IPS DF 6.9 (cell line): Measurements from ENCODE around the gene SOX30.
A peak's percentile ranks its signal among the peaks of the same experiment; 100 is the strongest.
"Not testable (repeated sequence)": the region's sequence is repeated elsewhere in the genome, so short reads cannot be mapped to it uniquely, and the experiment has no call there.

Source experiments
- DNase-seq: peaks from one replicate; pipeline ENCODE4 v3.0.0-alpha.2; 2013; ENCODE audit warnings: low read depth, low spot score
- H3K27ac ChIP-seq: one replicate; pipeline ENCODE4 v1.5.1; 2013; ENCODE audit warnings: low read length, control low read depth
- H3K27me3 ChIP-seq: 2 replicates; pipeline ENCODE4 v1.6.1; 2013; ENCODE audit warnings: mild to moderate bottlenecking, low read length; ENCODE audit not compliant: control insufficient read depth, insufficient read depth
- H3K36me3 ChIP-seq: 2 replicates; pipeline ENCODE4 v1.6.1; 2013; ENCODE audit warnings: low read length; ENCODE audit not compliant: control insufficient read depth, insufficient read depth
- H3K4me1 ChIP-seq: 2 replicates; pipeline ENCODE4 v1.6.1; 2013; ENCODE audit warnings: low read length; ENCODE audit not compliant: control insufficient read depth, insufficient read depth
- H3K4me3 ChIP-seq: 2 replicates; pipeline ENCODE4 v1.5.1; 2013; ENCODE audit warnings: mild to moderate bottlenecking, low read length
- H3K9me3 ChIP-seq: 2 replicates; pipeline ENCODE4 v1.6.1; 2013; ENCODE audit warnings: low read length, inconsistent platforms; ENCODE audit not compliant: control insufficient read depth, insufficient read depth
- WGBS: extraction: QIAGEN DNeasy Blood & Tissue Kit; methylation state at CpG from one replicate; pipeline ENCODE4 v1.1.7; 2013; ENCODE audit warnings: mixed read lengths, missing lambda C conversion rate; ENCODE audit not compliant: insufficient read length, insufficient coverage; 5-methylcytosine and 5-hydroxymethylcytosine counted together

SOX30 gene

DNA sequence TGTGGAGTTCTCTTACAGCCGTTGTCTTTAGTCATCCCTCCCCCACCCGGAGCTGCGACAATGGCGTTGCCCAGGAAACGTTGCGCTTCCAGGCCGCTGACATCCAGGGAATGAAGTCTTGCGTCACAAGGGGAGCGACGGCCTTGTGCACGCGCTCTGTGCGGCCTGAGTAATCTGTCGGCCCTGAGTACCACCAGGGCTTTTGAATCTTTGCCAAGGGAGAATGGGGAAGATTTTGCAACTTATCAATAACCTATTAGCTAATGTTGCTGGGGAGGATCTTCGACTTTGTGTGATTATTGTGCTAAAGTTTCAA, at the start of gene SOX30:
SOX30 (minus strand) TSS at position 62 of the 316 bp plus-strand sequence. CDS start 360 bp downstream, outside the sequence.
- peak within 1 kb of the TSS; percentile 39; the same call in 1 of the 2 replicates for H3K4me3 ChIP-seq
- no peaks in the 10 kb centered on the region for H3K27me3 ChIP-seq
- H3K9me3 ChIP-seq: no peaks in the 10 kb centered on the region; the same call in 1 of the 2 replicates
- H3K36me3 ChIP-seq: no peaks in the 10 kb centered on the region
- no CpG with 5 or more reads among the region's 15 CpGs for WGBS
- no peaks in the 10 kb centered on the region for H3K4me1 ChIP-seq
- DNase-seq: no peak
- no peak within 1 kb of the TSS for H3K27ac ChIP-seq

DNA sequence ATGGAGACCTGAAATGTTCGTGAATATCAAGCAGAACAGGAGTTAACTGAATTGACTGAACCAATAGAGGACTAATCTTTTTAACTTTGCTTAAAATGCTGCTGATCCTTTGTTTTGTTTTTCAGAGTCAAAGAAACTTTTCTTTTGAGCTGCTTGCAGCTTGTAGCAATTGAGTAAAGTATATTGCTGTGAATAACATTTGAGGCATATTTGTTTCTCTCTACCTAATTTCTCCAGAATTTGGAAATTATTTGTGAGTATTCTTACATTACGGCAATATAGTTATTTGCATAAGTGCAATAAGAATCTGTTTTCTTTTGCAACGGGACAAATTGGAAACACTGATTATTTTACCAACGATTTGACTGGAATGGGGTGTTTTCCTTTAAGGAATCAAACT, 46.4 kb upstream of the SOX30 start:
- no CpG with 5 or more reads among the region's 4 CpGs for WGBS
- H3K27me3 ChIP-seq, H3K36me3 ChIP-seq, H3K4me1 ChIP-seq, DNase-seq, H3K4me3 ChIP-seq, H3K27ac ChIP-seq, H3K9me3 ChIP-seq: not testable (repeated sequence)

DNA sequence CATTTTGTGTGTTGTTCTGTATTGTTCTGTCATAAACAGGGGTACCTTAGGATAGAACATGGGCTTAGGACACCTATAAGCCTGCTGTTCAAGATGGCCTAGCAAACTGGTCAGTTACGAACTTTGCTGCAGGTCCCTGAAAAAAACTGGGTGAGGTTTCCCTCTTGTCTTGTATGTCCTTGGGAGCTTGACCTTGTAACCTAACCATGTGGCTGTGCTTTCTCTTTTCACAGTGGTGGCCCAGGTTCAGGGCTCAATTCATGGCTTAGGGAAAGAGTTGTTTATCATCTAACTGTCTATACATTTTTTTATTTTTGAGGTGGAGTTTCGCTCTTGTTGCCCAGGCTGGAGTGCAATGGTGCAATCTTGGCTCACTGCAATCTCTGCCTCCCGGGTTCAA, 43.9 kb upstream of the SOX30 start:
- DNase-seq, H3K9me3 ChIP-seq, H3K27ac ChIP-seq, H3K4me1 ChIP-seq, H3K36me3 ChIP-seq, H3K4me3 ChIP-seq, H3K27me3 ChIP-seq: not testable (repeated sequence)
- no CpG with 5 or more reads among the region's 3 CpGs for WGBS

- H3K4me3 ChIP-seq, H3K9me3 ChIP-seq, H3K27ac ChIP-seq, DNase-seq, H3K36me3 ChIP-seq, H3K27me3 ChIP-seq, H3K4me1 ChIP-seq: not testable (repeated sequence)
- WGBS: no CpG with 5 or more reads among the region's 25 CpGs
Observed at GRCh38 chr5:157693816-157694215, 41.6 kb upstream of the SOX30 start.

DNA sequence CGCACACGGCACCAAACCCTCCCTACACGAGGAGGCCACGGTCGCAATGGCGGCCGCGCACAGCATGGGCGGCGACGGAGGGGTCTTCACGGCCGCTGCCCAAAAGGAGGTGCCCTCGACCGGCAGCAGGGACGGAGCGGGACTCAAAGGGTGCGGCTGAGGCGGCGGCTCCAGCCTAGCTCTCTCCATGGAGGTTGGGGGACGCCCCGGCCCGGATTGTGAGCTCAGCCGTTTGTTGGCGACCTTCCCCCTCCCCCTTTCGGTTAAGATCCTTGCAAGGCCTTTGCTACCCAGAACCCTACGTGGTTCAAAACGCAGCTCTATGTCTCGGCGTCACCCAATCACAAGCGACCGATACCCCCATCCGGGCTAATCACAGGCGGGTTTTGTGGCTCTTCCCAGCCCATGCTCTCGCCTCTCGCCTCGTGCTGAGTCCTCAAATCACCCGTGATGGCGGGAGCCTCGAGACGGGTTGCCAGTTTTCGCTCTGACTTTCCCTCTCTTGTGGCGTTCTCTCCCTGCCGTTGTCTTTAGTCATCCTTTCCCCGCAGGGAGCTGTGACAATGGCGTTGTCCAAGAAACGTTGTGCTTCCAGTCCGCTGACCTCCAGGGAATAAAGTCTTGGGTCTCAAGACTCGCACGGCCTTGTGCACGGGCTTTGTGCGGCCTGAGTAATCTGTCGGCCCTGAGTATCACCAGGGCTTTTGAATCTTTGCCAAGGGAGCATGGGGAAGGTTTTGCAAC, 38.6 kb upstream of the SOX30 start:
- no peaks in the 10 kb centered on the region for H3K4me1 ChIP-seq
- no peaks in the 10 kb centered on the region for H3K27me3 ChIP-seq
- no CpG with 5 or more reads among the region's 53 CpGs for WGBS
- H3K36me3 ChIP-seq: no peaks in the 10 kb centered on the region; the same call in 1 of the 2 replicates
- H3K4me3 ChIP-seq: no peak overlapping the region
- DNase-seq: no peak
- H3K9me3 ChIP-seq: no peaks in the 10 kb centered on the region
- H3K27ac ChIP-seq: no peak overlapping the region

GRCh38 chr5:157689942-157690689, 37.9 kb upstream of the SOX30 start:
- DNase-seq: no peak
- no peaks in the 10 kb centered on the region; the same call in 1 of the 2 replicates for H3K36me3 ChIP-seq
- no peaks in the 10 kb centered on the region for H3K9me3 ChIP-seq
- H3K27me3 ChIP-seq: no peaks in the 10 kb centered on the region
- H3K4me3 ChIP-seq: no peak overlapping the region
- H3K27ac ChIP-seq: no peak overlapping the region
- no peaks in the 10 kb centered on the region for H3K4me1 ChIP-seq
- no CpG with 5 or more reads among the region's 52 CpGs for WGBS

DNA sequence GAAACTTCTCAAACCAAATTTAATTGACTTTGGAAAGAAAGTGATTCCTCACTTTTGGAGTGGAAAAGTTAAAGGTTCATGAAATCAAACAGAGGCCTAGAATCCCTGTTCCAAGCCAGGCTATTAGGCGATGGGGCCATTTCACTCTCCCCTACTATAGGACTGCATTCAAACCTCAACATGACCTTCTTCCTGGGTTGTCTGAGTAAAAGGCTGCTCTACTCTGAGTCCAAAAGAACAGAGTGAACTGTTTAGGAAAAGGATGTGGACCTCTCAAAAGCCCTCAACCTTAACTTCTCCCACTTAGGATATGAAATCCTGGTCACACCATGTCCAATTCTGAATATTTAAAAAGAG, 34.9 kb upstream of the SOX30 start:
- DNase-seq: no peak
- H3K4me1 ChIP-seq: no peaks in the 10 kb centered on the region
- no peaks in the 10 kb centered on the region for H3K27me3 ChIP-seq
- WGBS: no CpG with 5 or more reads among the region's 1 CpG
- no peaks in the 10 kb centered on the region; the same call in 1 of the 2 replicates for H3K36me3 ChIP-seq
- no peaks in the 10 kb centered on the region for H3K9me3 ChIP-seq
- H3K4me3 ChIP-seq: no peak overlapping the region
- no peak overlapping the region for H3K27ac ChIP-seq

DNA sequence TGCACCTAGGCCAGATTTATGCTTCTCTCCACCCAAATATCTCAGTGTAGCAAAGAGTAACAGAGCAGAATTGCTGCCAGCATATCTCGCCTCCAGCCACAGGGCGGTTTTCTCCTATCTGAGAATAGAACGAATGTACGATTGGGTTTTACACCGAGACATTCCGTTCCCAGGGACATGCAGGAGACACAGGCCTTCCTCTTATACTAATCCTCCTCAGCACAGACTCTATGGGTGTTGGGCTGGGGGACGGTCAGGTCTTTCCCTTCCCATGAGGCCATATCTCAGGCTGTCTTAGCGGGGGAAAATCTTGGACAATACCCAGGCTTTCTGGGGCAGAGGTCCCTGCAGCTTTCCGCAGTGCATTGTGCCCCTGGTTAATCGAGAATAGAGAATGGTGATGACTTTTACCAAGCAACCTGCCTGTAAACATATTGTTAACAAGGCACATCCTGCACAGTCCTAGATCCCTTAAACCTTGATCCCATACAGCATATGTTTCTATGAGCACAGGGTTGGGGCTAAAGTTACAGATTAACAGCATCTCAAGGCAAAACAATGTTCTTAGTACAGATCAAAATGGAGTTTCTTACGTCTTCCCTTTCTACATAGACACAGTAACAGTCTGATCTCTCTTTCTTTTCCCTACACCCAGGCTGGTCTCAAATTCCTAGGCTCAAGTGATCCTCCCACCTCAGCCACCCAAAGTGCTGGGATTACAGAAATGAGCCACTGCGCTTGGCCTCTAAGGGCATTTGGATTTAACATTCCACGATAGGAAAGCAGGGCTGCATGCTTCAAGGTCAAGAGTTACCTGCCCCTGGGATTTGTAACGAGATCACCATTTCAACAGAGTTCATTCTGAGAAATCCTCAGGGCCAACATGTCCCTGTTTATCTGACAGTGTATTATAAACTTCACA, 34.3 kb upstream of the SOX30 start:
- no CpG with 5 or more reads among the region's 14 CpGs for WGBS
- H3K36me3 ChIP-seq, H3K4me1 ChIP-seq, H3K27me3 ChIP-seq, H3K9me3 ChIP-seq, H3K4me3 ChIP-seq, H3K27ac ChIP-seq, DNase-seq: not testable (repeated sequence)

DNA sequence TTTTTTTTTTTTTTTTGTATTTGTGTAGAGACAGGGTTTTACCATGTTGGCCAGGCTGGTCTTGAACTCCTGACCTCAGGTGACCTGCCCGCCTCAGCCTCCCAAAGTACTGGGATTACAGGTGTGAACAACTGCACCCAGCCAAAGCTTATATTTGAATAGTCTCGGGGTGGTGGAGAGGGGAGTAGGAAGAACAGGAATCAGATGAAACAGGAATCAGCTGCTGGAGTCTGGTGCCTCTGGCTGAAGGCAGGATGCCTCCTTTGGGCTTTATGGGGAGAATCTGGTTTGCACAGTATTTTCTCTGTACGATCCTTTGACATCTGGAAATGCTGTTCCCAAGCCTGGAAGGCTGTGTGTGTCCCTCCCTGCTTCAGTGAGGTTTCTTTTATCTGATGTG, 30.0 kb upstream of the SOX30 start:
- WGBS: no CpG with 5 or more reads among the region's 3 CpGs
- no peaks in the 10 kb centered on the region for H3K4me1 ChIP-seq

GRCh38 chr5:157681048-157681447, 28.8 kb upstream of the SOX30 start:
- Histone ChIP-seq H3K27me3 (no peaks in the 10 kb centered on the region), H3K4me1 (no peaks in the 10 kb centered on the region), H3K36me3 (no peaks in the 10 kb centered on the region), H3K4me3 (no peak overlapping the region), H3K9me3 (no peaks in the 10 kb centered on the region), H3K27ac (no peak overlapping the region)
- DNase-seq: no peak
- WGBS: no CpG with 5 or more reads among the region's 4 CpGs

More for the DNA sequence above, 30.0 kb upstream of the SOX30 start:
- Histone ChIP-seq H3K9me3 (no peaks in the 10 kb centered on the region), H3K36me3 (no peaks in the 10 kb centered on the region), H3K27me3 (no peaks in the 10 kb centered on the region), H3K27ac (no peak overlapping the region), H3K4me3 (no peak overlapping the region)
- no peak for DNase-seq
